Mucosa of rectum (tissue), 2 donors: Measurements from ENCODE around the gene R3HDM1.

Experiments used
- H3K27ac ChIP-seq, 2 donors: one replicate each; pipeline ENCODE4 v1.7.0; 2013; ENCODE audit warnings: inconsistent platforms in 2 of 2, low read depth in 2 of 2, low read length in 2 of 2
- H3K27me3 ChIP-seq, 2 donors: one replicate each; pipeline ENCODE4 v1.7.0; 2013; ENCODE audit warnings: low read length in 2 of 2; ENCODE audit not compliant: control insufficient read depth in 2 of 2, insufficient read depth in 2 of 2
- H3K36me3 ChIP-seq, 2 donors: one replicate each; pipeline ENCODE4 v1.7.0; 2013; ENCODE audit warnings: low read length in 2 of 2; ENCODE audit not compliant: control insufficient read depth in 2 of 2, insufficient read depth in 2 of 2
- H3K4me1 ChIP-seq, 2 donors: one replicate each; pipeline ENCODE4 v1.7.0; 2013; ENCODE audit warnings: low read length in 2 of 2, mild to moderate bottlenecking in 1 of 2; ENCODE audit not compliant: control insufficient read depth in 2 of 2, insufficient read depth in 2 of 2
- H3K4me3 ChIP-seq, 2 donors: one replicate each; pipeline ENCODE4 v1.7.0; 2013; ENCODE audit warnings: low read length in 2 of 2
- H3K9ac ChIP-seq, 2 donors: one replicate each; pipeline ENCODE4 v1.7.0; 2013; ENCODE audit warnings: low read length in 2 of 2, low read depth in 1 of 2, mild to moderate bottlenecking in 1 of 2
- H3K9me3 ChIP-seq, 2 donors: one replicate each; pipeline ENCODE4 v1.7.0; 2013; ENCODE audit warnings: low read length in 2 of 2; ENCODE audit not compliant: control insufficient read depth in 2 of 2
- donor health status: healthy.
- donor health status: Normal muscosa, but diverticular disease.

Gene R3HDM1

DNA sequence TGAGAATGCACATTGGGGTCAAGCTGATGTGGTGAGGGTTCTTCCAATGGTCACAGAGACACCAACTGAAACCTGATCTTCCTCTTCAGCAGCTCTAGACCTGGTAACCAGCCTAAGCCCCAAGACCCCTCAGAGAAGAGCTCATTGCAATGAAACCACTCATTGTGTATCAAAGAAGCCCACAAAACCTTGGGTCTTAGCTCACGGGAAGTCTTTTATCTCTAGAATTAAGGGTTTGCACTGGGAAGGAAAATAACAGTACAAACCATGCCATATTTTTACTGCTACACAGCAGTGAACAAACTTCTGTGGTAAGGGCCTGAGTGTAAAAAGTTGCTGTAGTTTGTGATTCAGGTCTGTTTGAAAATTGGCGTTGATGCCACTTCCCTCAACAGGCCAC lies 201.8 kb downstream of the R3HDM1 start:
- Histone ChIP-seq H3K27me3 (no peaks in the 10 kb centered on the region), H3K9ac (no peak overlapping the region), H3K4me3 (no peak overlapping the region), H3K27ac (no peak overlapping the region), H3K36me3 (no peaks in the 10 kb centered on the region), H3K4me1 (no peaks in the 10 kb centered on the region), H3K9me3 (no peaks in the 10 kb centered on the region)

DNA sequence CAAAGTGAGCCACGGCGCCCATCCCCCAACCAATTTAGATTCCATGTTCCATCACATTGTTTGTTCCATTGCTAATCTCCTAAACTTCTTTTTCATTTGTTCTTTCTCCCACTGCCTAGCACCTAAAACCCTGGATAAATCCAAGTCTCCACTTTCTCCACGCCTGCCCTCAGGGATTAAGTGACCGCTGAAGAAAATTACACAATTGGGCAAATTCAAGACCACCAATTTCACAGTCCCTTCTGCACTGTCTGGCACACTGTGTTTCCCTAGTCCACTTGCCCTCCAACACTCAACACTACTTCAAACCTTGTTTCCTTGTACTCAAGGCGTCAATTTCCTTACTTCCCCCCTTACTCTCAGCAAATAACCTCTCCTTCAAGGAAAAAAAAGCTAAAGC lies 205.3 kb downstream of the R3HDM1 start:
- H3K27me3 ChIP-seq, result no peaks in the 10 kb centered on the region
- H3K4me3 ChIP-seq, result no peak overlapping the region
- H3K9ac ChIP-seq, result no peak overlapping the region
- no peaks in the 10 kb centered on the region for H3K9me3 ChIP-seq
- H3K4me1 ChIP-seq, result no peaks in the 10 kb centered on the region
- H3K36me3 ChIP-seq, result no peaks in the 10 kb centered on the region
- H3K27ac ChIP-seq, result no peak overlapping the region

DNA sequence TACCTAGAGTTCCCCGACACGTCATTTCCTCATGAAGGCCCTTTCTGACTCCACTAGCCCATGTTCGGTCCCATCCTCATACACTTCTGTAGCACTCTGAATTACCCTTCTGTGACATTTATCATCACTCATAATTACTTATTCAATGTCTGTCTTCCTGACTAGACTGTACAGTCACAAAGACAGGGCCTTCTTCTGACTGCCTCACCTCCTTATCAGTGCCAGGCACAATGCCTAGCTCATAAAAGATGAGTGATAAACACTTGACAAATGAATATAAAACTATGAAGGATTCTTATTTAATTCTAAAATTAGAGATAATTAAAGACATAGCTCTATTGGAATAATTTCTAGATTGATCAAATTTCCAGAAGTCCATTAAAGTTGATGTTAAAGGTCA lies 208.9 kb downstream of the R3HDM1 start:
- Histone ChIP-seq H3K4me1 (peaks cover 0 to 10% of the 10 kb centered on the region in 2 donors), H3K4me3 (no peak overlapping the region), H3K27ac (no peak overlapping the region), H3K27me3 (no peaks in the 10 kb centered on the region), H3K36me3 (peaks cover 0 to 3% of the 10 kb centered on the region in 2 donors), H3K9ac (no peak overlapping the region), H3K9me3 (no peaks in the 10 kb centered on the region)

DNA sequence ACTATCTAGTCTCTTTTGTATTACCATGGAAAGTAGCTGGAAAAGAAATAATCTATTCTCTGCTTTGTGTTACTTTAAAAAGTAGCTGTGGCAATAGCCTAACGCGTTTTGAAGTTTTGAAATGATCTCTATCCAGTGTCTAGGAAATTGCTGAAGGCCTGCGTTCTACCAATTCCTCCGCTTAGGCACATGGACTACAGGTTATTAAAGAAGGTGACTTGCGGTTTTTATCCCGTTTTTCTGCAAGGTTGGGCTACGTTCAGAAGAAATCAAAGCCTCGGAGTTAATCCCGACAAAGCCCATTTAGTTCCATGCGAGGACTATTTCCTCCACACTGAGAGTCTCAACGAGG lies 209.7 kb downstream of the R3HDM1 start:
- Histone ChIP-seq H3K27me3 (no peaks in the 10 kb centered on the region), H3K4me3 (peak overlapping the region in 1 of 2 donors; percentile 76), H3K27ac (peak overlapping the region in 1 of 2 donors; percentile 98), H3K9ac (no peak overlapping the region), H3K36me3 (peaks cover 0 to 3% of the 10 kb centered on the region in 2 donors), H3K9me3 (no peaks in the 10 kb centered on the region), H3K4me1 (peaks cover 0 to 10% of the 10 kb centered on the region in 2 donors)

DNA sequence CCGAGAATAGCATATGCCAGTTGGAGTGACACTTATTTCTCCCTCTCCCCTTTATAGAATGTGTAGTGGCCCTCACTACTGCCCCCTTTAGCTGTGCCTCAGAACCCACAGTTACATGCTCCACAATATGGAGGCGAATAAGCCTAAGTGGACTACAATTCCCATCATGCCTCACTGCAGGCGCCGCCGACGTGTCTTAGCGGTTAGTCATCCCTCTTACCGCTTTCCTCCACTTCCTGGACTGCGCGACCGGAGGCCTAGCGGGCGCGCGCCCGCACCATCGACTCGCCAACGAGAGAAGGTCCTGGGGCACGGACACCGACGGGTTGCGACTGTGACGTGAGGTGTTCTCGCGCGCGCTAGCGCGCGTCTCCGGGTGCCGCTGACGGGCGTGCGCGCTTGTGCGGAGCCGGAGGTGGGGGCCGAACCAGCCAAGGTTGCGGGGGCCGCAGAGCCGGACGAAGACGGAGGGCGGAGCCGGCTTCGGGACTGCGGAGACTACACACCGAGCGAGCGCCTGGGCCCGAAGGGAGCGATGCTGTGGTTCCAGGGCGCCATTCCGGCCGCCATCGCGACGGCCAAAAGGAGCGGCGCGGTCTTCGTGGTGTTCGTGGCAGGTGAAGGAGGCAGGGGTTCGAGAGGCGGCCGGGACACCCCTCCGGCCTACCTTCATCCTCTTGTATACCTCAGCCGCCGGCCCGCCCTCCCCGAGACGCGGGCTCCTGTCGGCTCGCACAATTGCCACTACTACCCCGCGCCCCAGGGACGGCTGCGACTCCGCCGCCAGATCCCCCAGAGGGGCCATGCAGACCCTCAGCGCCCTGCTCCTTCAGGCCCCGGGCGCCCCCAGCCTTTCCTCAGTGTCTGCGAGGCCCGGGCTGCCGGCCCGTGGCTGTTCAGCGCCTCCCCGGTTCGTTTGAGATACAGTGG lies 210.4 kb downstream of the R3HDM1 start, which contains the start of gene UBXN4:
UBXN4 (plus strand) TSS at position 461 of the 930 bp plus-strand sequence; CDS start at position 536, 75 bp downstream.
- peaks cover 0 to 6% of the 10 kb centered on the region in 2 donors for H3K36me3 ChIP-seq
- peaks cover 0 to 10% of the 10 kb centered on the region in 2 donors for H3K4me1 ChIP-seq
- peak within 1 kb of the TSS; percentile 89 to 100 for H3K9ac ChIP-seq
- no peaks in the 10 kb centered on the region for H3K27me3 ChIP-seq
- H3K4me3 ChIP-seq, result peak within 1 kb of the TSS; percentile 76 to 97
- no peaks in the 10 kb centered on the region for H3K9me3 ChIP-seq
- H3K27ac ChIP-seq, result peak within 1 kb of the TSS; percentile 98 to 99

DNA sequence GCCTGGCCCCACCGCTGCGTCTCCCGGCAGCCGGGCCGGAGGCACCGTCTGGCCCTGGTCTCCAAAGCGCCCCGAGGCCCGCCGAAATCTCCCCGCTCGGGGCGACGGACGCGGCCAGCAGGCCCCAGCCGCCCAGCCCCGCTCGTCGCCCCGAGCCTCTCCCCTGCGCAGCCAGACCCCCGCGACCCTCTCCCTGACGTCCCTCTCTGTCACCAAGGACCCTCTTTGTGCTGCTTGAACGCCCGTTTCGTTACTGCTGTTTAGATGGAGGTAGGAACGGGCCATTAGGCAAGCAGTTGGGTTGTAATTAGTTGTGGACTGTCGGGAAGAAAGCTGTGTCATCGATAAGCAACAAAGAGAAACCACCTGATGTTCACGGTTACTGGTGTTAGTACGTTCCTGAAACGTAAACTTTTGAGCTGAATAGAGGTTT lies 211.1 kb downstream of the R3HDM1 start:
- peaks cover 0 to 10% of the 10 kb centered on the region in 2 donors for H3K4me1 ChIP-seq
- peak overlapping the region; percentile 76 to 97 for H3K4me3 ChIP-seq
- peaks cover under 1 to 6% of the 10 kb centered on the region in 2 donors for H3K36me3 ChIP-seq
- peak overlapping the region; percentile 89 to 100 for H3K9ac ChIP-seq
- H3K27ac ChIP-seq, result peak overlapping the region; percentile 98 to 99
- H3K27me3 ChIP-seq, result no peaks in the 10 kb centered on the region
- H3K9me3 ChIP-seq, result no peaks in the 10 kb centered on the region

DNA sequence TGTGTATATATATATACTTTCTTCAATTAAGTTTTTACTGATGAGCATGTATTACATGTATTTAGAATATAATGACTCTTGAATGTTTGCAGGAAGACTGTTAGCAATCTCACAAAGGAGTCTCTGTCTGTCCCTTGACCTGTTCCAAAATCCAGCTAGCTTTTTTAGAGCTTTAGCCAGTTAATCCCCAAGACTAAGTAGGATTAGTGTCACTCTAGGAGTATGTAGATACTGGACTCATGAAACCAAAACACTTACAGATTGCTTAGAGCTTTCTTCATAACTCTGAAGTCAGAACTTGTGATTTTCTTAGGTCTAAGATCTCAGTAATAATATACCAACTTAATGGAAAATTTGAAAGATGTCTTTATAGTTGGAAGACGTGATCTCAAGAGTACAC lies 212.6 kb downstream of the R3HDM1 start:
- Histone ChIP-seq H3K36me3 (peaks cover 7 to 9% of the 10 kb centered on the region in 2 donors), H3K4me1 (peaks cover 0 to 10% of the 10 kb centered on the region in 2 donors), H3K4me3 (peak overlapping the region in 1 of 2 donors; percentile 76), H3K27ac (no peak overlapping the region), H3K9ac (peak overlapping the region in 1 of 2 donors; percentile 20), H3K9me3 (no peaks in the 10 kb centered on the region), H3K27me3 (no peaks in the 10 kb centered on the region)

DNA sequence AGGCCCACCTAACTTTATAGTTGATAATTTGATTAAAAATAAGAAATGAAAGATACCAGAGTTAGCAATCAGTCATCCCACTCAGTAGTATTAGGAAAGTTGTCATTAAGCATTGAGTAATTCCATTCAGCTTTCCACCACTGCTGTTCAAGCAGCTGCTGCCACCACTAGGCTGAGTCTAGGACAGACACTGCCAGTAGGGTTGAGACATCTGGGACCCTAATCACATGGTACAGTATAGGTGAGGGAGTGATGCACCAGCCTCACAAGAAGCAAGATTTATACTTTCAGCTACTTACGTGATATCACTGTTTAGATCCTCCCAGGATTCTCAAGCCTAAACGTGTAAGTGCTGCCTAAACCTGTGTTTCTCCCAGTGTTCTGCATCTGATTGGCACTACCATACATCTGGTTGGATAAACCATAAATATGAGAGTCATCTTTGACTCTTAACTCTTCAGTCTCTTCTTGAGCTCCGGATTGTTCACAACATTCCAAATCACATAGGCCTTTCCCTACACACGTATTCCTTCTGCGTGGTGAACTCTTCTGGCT lies 213.6 kb downstream of the R3HDM1 start:
- H3K36me3 ChIP-seq, result peaks cover 14 to 17% of the 10 kb centered on the region in 2 donors
- no peak overlapping the region for H3K4me3 ChIP-seq
- H3K4me1 ChIP-seq, result peaks cover 0 to 10% of the 10 kb centered on the region in 2 donors
- no peaks in the 10 kb centered on the region for H3K27me3 ChIP-seq
- H3K9me3 ChIP-seq, result no peaks in the 10 kb centered on the region
- no peak overlapping the region for H3K27ac ChIP-seq
- no peak overlapping the region for H3K9ac ChIP-seq

DNA sequence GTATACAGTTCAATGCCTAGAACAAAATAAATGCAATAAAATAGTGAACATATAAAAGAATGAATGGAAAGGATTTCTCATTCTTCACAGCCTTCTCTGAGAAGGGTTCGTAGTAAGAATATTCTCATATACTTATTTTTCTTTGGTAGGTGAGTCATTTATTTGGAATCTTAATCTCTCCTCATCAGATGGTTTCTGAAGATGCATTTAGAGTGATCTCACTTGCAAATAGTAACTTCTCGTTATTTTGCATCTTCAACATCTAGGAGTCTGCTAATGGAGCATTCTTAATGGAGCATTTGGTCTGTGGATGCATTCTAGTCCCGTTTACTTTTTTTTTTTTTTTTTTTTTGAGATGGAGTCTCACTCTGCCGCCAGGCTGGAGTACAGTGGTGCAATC lies 214.3 kb downstream of the R3HDM1 start:
- no peaks in the 10 kb centered on the region for H3K27me3 ChIP-seq
- H3K36me3 ChIP-seq, result peaks cover 17 to 20% of the 10 kb centered on the region in 2 donors
- no peaks in the 10 kb centered on the region for H3K9me3 ChIP-seq
- H3K27ac ChIP-seq, result no peak overlapping the region
- no peak overlapping the region for H3K9ac ChIP-seq
- H3K4me3 ChIP-seq, result no peak overlapping the region
- H3K4me1 ChIP-seq, result peaks cover 0 to 10% of the 10 kb centered on the region in 2 donors

DNA sequence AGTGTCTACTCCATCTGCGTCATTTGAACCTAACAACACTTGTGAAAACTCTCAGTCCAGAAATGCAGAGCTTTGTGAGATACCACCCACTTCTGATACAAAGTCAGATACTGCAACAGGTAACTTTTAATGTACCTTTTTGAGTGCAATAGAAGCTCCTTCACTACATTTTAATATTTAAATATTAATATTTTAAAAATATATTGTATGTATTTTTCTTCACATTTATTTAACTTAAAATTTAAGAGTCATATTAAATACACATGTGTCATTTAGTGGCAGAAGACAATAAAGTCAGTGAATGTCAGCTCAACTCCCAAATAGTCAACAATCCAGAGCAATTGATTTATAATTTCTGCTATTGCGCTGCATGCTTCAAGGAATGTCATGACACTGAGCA lies 224.3 kb downstream of the R3HDM1 start:
- Histone ChIP-seq H3K36me3 (peaks cover 52 to 59% of the 10 kb centered on the region in 2 donors), H3K9ac (no peak overlapping the region), H3K9me3 (peaks cover 4 to 7% of the 10 kb centered on the region in 2 donors)

More for the DNA sequence above, 224.3 kb downstream of the R3HDM1 start:
- Histone ChIP-seq H3K4me1 (no peaks in the 10 kb centered on the region), H3K27ac (no peak overlapping the region), H3K4me3 (no peak overlapping the region), H3K27me3 (no peaks in the 10 kb centered on the region)
